Measurements from ENCODE around the gene ENDOV.
A peak's percentile ranks its signal among the peaks of the same experiment; 100 is the strongest.

ENDOV gene

GRCh38 chr17:80464486-80464885, 49.5 kb downstream of the ENDOV start:
- no peak for DNase-seq (ENCODE audit: low read depth in 2 of 2, low spot score in 1 of 2)

GRCh38 chr17:80465327-80465974, 50.5 kb downstream of the ENDOV start:
- no peak for DNase-seq (ENCODE audit: low read depth in 2 of 2, low spot score in 1 of 2)

GRCh38 chr17:80466188-80466705, 51.3 kb downstream of the ENDOV start:
- no peak for DNase-seq (ENCODE audit: low read depth in 2 of 2, low spot score in 1 of 2)

- DNase-seq (ENCODE audit: low read depth in 2 of 2, low spot score in 1 of 2) = no peak
These were observed 53.3 kb downstream of the ENDOV start for GRCh38 chr17:80468242-80468641.

- no peak for DNase-seq (ENCODE audit: low read depth in 2 of 2, low spot score in 1 of 2)
These were observed 54.0 kb downstream of the ENDOV start for GRCh38 chr17:80468781-80469493.

GRCh38 chr17:80469667-80470066, 54.7 kb downstream of the ENDOV start:
- DNase-seq (ENCODE audit: low read depth in 2 of 2, low spot score in 1 of 2) = no peak

GRCh38 chr17:80470603-80471002, 55.6 kb downstream of the ENDOV start:
- no peak for DNase-seq (ENCODE audit: low read depth in 2 of 2, low spot score in 1 of 2)

GRCh38 chr17:80471922-80472321, 57.0 kb downstream of the ENDOV start:
- peak in 1 of 2 donors; percentile 25 for DNase-seq (ENCODE audit: low read depth in 2 of 2, low spot score in 1 of 2)

GRCh38 chr17:80472996-80473395, 58.0 kb downstream of the ENDOV start:
- DNase-seq (ENCODE audit: low read depth in 2 of 2, low spot score in 1 of 2) = no peak

- no peak for DNase-seq (ENCODE audit: low read depth in 2 of 2, low spot score in 1 of 2)
These were observed 58.7 kb downstream of the ENDOV start for GRCh38 chr17:80473701-80474100.

- DNase-seq (ENCODE audit: low read depth in 2 of 2, low spot score in 1 of 2) = no peak
These were observed 59.4 kb downstream of the ENDOV start for GRCh38 chr17:80474231-80474960.

- no peak for DNase-seq (ENCODE audit: low read depth in 2 of 2, low spot score in 1 of 2)
These were observed 60.3 kb downstream of the ENDOV start for GRCh38 chr17:80474961-80475909.

GRCh38 chr17:80475910-80476876, 61.2 kb downstream of the ENDOV start, which contains the start of gene NPTX1:
Gene NPTX1 (minus strand): TSS chr17:80476607. CDS start chr17:80476446, 161 bp downstream.
- no peak for DNase-seq (ENCODE audit: low read depth in 2 of 2, low spot score in 1 of 2)

GRCh38 chr17:80476877-80477646, 62.1 kb downstream of the ENDOV start:
- DNase-seq (ENCODE audit: low read depth in 2 of 2, low spot score in 1 of 2) = no peak

- no peak for DNase-seq (ENCODE audit: low read depth in 2 of 2, low spot score in 1 of 2)
These were observed 62.9 kb downstream of the ENDOV start for GRCh38 chr17:80477647-80478478.

GRCh38 chr17:80478487-80479245, 63.7 kb downstream of the ENDOV start:
- DNase-seq (ENCODE audit: low read depth in 2 of 2, low spot score in 1 of 2) = no peak

GRCh38 chr17:80479246-80479566, 64.2 kb downstream of the ENDOV start:
- no peak for DNase-seq (ENCODE audit: low read depth in 2 of 2, low spot score in 1 of 2)

Data from stimulated activated CD8-positive, alpha-beta memory T cell treated with anti-CD3 and anti-CD28 coated beads, Interleukin-4, amount 100 ng/mL, for 4 hours (primary cell).